Measurements from ENCODE around the gene NOX4. TPM values are rescaled to one million over a fixed set of nuclear protein-coding genes. Genes with fewer than 3 reads are reported as not detected.

The NOX4 gene
- total and polyA plus RNA-seq, 2 of the 8 experiments (the other 6 are each of a cell fraction or from before 2014, with no cell fraction given): 2.0 to 2.3 TPM

- DNase-seq (ENCODE audit: low read depth in 1 of 2, low spot score in 2 of 2): no peak
- WGBS, 2 experiments (ENCODE audit: extremely low coverage in 1 of 2, insufficient coverage in 1 of 2, insufficient read length in 1 of 2, insufficient replicate concordance in 2 of 2, low coverage in 1 of 2, low lambda C conversion rate in 2 of 2, missing lambda C conversion rate in 1 of 2): 90% methylated on average over 1 of the region's 1 CpG; no CpG with 5 or more reads in 1 of the 2 experiments
- H3K23me2 ChIP-seq (ENCODE audit: low read depth, low read length): no peaks in the 10 kb centered on the region
Measured at GRCh38 chr11:89437317-89437716, 53.9 kb downstream of the NOX4 start.

More at GRCh38 chr11:89437317-89437716, 53.9 kb downstream of the NOX4 start:
- Histone ChIP-seq H3K4me3 (ENCODE audit: extremely low read depth in 1 of 4, insufficient read depth in 2 of 4, low read depth in 3 of 4, low read length in 4 of 4) (no peak overlapping the region), H2AFZ (ENCODE audit: low read length) (no peak overlapping the region), H3K79me2 (ENCODE audit: control insufficient read depth in 1 of 2, insufficient read depth in 2 of 2, low read length in 2 of 2) (no peaks in the 10 kb centered on the region), H4K8ac (ENCODE audit: extremely low read depth, insufficient read depth, low read length) (no peak overlapping the region), H4K20me1 (replicated peaks in 1 of 2; ENCODE audit: control insufficient read depth in 1 of 2, insufficient read depth in 2 of 2, low read length in 2 of 2) (no peaks in the 10 kb centered on the region), H2BK20ac (ENCODE audit: low read length) (no peak overlapping the region), H3K79me1 (ENCODE audit: low read depth, low read length) (no peaks in the 10 kb centered on the region), H2BK120ac (replicated peaks; ENCODE audit: low read depth, low read length) (no peak overlapping the region), H2BK5ac (ENCODE audit: low read depth, low read length) (no peak overlapping the region), H2BK12ac (ENCODE audit: low read depth, low read length) (no peak overlapping the region), H3K4me1 (replicated peaks in 1 of 4; ENCODE audit: control insufficient read depth in 3 of 4, insufficient read depth in 4 of 4, low read length in 3 of 4) (no peaks in the 10 kb centered on the region), H3K9ac (replicated peaks in 1 of 4; ENCODE audit: extremely low read depth in 1 of 4, low read depth in 3 of 4, low read length in 3 of 4) (no peak overlapping the region), H2BK15ac (ENCODE audit: low read length) (no peak overlapping the region), H4K91ac (replicated peaks; ENCODE audit: insufficient read length, low read length) (no peak overlapping the region), H3K4ac (replicated peaks; ENCODE audit: insufficient read length, low read depth, low read length) (no peak overlapping the region), H3K23ac (ENCODE audit: insufficient read length) (no peak overlapping the region), H3K36me3 (ENCODE audit: control insufficient read depth in 2 of 4, insufficient read depth in 4 of 4, low read length in 3 of 4) (no peaks in the 10 kb centered on the region), H3K56ac (replicated peaks; ENCODE audit: insufficient read length, low read depth, low read length) (no peak overlapping the region), H3K4me2 (ENCODE audit: insufficient read depth in 1 of 2, low read depth in 2 of 2, low read length in 2 of 2) (no peak overlapping the region), H3K18ac (ENCODE audit: extremely low read depth, low read length) (no peak overlapping the region), H4K5ac (ENCODE audit: insufficient read length, low read depth, low read length) (no peak overlapping the region), H3K27me3 (replicated peaks in 1 of 4; ENCODE audit: control insufficient read depth in 3 of 4, extremely low read depth in 1 of 4, insufficient read depth in 3 of 4, low read length in 3 of 4) (no peaks in the 10 kb centered on the region), H2AK5ac (ENCODE audit: low read depth, low read length) (no peak overlapping the region), H3K27ac (ENCODE audit: low read depth, low read length) (no peak overlapping the region), H3K9me3 (ENCODE audit: insufficient read depth in 2 of 2, low read depth in 1 of 2, low read length in 1 of 2) (no peaks in the 10 kb centered on the region), H3K14ac (ENCODE audit: insufficient read length) (no peak overlapping the region)
- TF ChIP-seq CTCF (IDR thresholded peaks at IDR 0.05; ENCODE audit: control extremely low read depth in 1 of 3, insufficient read depth in 1 of 3, low read depth in 1 of 3, low read length in 3 of 3): peak; percentile 9 to 44 (median 17); a peak in 3 of 4 replicates
- no peak for TF ChIP-seq PHF8 (conservative IDR thresholded peaks at IDR 0.05; ENCODE audit: low read depth, low read length)
- no peak for TF ChIP-seq KDM5A (IDR thresholded peaks at IDR 0.05; ENCODE audit: low read length)
- peak; percentile 45 to 65; a peak in 3 of 4 replicates for TF ChIP-seq RAD21 (IDR thresholded peaks at IDR 0.05 in 1 of 2, conservative IDR thresholded peaks at IDR 0.05 in 1 of 2; ENCODE audit: low read depth in 2 of 2, low read length in 2 of 2)
- no peak for TF ChIP-seq RXRA (IDR thresholded peaks at IDR 0.05; ENCODE audit: insufficient read depth, low read depth, low read length)
- no peak for TF ChIP-seq JUN (IDR thresholded peaks at IDR 0.05; ENCODE audit: low read depth, low read length)
- TF ChIP-seq SP2 (IDR thresholded peaks at IDR 0.05; ENCODE audit: low read length): no peak
- peak; percentile 36 for FAIRE-seq
- ChIA-PET CTCF (ENCODE audit: partially characterized antibody) (interaction anchor here (0.5 to 0.6 kb wide), 2 partner anchors 177 to 1964 kb away, joined by 3 to 4 read pairs; no protein-coding TSS in a partner anchor), POLR2A (ENCODE audit: partially characterized antibody) (no interaction called here)

Data from H1 (cell line).